NCI-H524 (cell line): ENCODE results near the gene RMP24.
A peak's percentile ranks its signal among the peaks of the same experiment; 100 is the strongest.
"Not testable (repeated sequence)": the region's sequence is repeated elsewhere in the genome, so short reads cannot be mapped to it uniquely, and the experiment has no call there.

Experiments used
- DNase-seq, 2 experiments: peaks; one replicate each; lab custom pipeline; 2025; lab: John Stamatoyannopoulos, UW

RMP24 gene

DNA sequence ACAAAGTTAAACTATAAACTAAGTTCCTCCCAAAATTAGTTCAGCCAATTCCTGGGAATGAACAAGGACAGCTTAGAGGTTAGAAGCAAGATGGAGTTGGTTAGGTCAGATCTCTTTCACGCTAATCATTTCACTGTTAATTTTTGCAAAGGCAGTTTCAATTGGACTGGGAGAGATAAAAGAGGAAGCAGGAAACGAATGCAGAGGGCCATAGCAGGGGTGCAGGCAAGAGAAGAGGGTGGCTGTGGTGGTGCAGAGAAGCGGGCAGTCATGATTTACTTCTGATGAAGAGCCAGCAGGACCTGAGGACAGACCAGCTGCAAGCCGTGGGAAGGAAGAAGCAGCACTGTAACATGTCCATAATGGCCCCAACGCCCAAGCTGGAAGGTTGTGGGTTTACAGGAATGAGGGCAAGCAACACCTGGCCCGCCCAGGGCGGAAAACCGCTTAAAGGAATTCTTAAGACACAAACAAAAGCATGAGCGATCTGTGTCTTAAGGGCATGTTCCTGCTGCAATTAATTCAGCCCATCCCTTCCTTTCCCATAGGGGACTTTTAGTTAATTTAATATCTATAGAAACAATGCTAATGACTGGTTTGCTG is 4.1 kb upstream of the RMP24 start:
- no peak for DNase-seq

DNA sequence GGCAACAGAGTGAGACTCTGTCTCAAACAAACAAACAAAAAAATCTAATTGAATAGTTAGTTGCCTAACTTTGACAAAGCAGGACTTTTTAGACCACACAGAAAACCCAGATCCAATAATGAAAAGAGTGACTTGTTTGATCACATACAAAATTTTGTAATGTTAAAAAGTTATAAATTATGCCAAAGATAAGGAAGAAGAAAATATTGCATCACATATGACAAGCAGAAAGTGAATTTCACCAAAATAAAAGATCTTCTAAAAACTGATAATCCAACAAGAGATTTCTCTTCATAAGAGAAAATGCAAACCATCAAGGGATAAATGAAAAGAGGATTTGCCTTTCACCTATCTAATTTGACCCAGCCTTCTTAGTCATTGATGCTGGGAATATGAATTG is 2.8 kb upstream of the RMP24 start:
- no peak for DNase-seq

DNA sequence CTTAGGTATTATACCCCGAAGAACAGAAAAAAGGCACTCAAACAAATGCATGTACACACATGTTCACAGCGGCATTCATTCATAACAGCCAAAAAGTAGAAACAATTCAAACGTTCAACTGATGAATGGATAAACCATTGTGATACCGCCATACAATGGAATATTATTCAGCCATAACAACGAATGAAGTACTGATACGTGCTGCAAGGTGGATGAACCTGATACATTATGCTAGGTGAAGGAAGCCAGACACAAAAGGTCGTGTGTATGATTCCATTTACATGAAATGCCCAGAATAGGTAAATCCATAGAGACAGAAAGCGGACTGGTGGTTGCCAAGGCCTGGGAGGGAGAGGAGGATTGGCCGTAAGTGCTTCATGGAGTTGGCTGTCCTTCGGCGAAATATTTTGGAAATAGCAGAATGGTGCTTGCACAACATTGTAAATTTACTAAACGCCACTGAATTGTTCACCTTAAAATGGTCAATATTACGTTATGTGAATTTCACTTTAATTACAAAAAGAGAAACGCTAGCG is 750 bp upstream of the RMP24 start:
- peak in 1 of 2 experiments; percentile 33 for DNase-seq

DNA sequence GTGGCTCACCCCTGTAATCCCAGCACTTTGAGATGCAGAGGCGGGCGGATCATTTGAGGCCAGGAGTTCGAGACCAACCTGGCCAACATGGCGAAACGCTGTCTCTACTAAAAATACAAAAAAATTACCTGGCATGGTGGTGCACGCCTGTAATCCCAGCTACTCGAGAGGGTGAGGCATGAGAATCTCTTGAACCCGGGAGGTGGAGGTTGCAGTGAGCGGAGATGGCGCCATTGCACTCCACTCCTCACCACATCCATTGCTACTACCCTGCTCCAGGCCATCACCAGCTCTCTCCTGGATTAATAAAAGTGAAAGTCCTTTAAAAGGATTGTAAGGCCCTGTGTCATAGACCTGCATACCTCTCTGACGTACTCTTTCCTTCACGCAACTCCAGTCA is 1.2 kb downstream of the RMP24 start:
- no peak for DNase-seq

DNA sequence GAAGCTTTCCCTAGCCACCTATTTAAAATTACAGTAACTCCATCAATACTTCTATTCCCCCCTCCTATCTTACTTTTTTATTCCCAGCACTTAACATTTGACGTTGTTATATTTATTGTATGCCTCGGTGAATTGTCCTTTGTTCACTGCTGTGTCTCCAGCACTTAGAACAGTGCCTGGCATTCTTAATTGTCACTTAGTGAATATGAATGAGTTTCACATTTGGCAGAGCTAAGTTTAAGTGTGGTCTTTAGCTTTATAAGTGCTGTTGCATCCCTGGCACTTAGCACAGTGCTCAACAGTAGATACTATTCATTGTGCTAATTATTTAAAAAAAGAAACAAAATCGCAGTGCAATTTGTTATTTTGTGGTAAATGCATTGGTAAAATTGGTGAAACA is 1.7 kb downstream of the RMP24 start:
- DNase-seq = no peak

DNA sequence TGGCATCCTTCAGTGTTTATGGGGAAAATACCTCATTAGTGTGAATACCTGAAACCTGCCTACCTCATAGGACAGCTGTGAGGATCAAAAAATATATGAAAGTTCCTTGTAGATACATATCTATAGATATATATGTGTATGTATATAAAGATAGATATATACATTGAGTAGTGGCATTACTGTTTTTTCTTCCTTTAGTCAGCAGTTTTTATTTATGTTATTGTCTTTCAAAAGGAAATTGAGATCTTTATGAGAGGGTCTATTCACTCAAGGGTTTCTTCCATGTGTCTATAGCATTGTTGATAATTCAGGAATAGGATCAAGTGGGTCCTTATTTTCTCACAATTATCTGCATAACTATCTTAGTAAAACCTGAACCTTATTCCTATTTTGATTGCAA is 6.6 kb downstream of the RMP24 start:
- no peak for DNase-seq

DNA sequence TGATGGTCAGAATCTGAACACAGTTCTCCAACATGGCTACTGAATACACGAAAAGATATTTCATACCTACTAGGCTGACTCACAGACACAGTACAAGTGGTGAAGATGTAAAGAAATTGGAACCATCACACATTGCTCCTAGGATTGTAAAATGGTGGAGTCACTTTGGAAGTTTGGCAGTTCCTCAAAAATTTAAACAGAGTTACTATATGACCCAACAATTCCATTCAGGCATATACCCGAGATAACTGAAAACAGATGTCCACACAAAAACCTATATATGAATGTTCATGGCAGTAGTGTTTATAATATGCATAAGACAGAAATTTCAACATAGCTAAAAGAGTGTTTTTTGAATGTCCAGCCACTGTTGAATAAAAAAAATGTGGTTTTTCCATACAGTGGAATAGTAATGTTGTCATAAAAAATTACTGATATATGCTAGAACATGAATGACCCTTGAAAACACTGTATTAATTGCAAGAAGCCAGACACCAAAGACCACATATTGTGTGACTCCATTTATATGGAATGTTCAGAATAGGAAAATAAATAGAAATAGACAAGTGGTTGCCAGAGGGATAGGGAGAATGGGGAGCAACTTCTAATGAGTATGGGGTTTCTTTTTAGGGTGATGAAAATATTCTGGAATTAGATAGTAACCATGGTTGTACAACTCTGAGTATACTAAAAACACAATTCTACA is 10.1 kb downstream of the RMP24 start:
- DNase-seq = no peak

DNA sequence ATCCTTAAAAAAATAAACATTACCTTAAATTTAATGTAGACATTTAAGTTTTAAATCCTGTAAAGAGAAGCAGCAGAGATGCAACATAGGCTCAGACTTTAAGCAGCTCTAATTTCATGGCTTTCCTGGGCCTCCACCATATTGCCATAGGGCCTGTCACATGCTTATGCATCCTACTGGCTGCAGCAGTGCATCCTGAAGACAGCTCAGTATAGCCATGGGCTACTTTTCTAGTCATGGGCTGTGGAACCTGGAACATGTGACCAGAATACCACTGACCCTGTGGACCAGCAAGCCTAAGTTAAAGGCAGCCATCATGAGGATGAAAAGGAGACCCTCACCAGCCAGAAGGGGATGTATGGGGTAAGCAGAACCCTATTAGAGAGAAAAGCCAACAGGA is 10.7 kb downstream of the RMP24 start:
- no peak for DNase-seq

DNA sequence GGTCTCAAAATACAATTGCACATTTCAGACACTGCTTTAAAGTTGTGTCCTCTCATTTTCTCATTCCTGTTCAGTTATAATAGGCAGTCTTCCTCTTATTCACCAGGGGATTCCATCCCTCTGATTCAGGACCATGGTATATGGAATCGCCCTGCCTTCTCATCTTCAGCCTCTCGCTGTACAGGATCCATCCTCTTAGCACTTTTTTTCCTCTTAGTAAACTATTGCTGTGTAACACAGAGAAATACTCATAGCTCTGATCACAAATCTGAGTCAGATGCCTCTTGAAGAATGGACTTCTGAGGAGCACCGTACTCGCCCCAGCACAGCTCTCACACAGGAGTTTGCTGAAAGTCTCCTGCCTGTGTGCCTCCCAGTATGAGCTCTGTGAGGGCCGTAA is 11.3 kb downstream of the RMP24 start:
- DNase-seq = no peak

DNA sequence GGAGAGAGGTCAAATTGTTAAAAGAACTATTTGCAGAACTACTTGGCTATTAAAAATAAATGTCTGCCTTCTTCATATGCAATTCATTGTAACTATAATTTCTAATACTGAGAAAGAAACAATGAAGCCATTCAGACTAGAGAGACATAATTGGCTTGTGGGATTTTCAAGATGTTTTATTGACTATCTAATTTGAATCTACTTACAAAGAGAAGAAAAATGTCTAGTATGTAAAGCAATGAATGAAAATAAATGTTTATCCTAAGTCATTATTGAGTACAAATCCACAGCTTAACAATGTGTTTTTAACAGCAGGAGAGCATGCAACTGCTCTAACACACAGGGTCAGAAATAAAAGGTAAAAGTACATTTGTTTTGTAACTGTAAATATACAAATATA is 19.2 kb downstream of the RMP24 start:
- DNase-seq = no peak

DNA sequence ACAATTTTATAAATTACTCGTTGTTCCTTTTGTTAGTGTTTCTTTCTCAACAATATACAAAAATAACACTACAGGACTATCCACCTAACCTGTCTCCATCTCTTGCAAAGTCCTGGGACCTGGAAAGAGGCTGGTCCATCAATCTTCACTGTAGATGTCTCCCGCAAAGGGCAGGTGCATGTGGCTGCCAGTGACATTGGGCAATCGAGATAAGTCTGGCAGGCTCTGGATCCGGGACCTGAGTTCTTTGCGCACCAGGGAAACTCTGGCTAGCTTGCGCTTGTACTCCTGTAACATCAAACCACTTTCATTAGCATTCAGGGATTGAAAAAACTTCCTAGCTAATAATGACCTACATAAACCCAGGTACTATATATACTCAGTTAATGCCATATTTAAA is 20.5 kb downstream of the RMP24 start:
- DNase-seq = no peak

DNA sequence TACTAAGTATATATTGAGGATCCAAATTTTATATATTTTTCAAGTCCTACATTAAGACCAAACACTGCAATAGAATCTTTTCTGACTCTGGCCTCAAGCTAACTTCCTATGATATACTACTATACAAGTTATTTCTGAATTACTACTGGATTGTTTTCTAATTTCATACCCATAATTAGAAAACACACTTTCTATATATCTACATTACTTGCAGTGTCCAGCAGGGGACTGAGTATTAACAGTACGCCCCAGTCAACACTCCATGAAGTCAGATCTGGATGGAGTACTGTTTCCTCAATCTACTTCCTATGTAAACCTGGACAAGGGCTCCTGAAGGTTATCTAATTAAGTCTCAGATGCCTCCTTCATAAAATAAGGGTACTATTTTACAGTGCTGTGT is 26.5 kb downstream of the RMP24 start:
- DNase-seq = no peak

DNA sequence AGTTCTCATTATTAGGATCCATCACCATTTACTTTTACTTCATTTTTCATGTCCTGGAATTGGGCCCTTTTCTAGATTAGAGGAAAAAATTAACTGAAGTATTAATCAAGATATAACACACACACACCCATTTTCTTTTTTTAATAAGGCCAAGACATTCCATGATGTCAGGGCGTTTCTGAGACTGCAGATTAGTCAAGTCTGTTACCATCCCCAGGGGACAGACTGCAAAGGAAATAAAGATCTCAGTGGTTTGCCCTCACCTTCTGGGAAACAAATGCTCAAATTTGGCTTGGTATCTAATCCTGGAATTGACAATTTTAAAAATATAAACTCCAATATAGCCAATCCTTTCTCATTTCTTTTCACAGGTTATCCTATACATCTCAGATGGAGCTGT is 27.4 kb downstream of the RMP24 start:
- no peak for DNase-seq

DNA sequence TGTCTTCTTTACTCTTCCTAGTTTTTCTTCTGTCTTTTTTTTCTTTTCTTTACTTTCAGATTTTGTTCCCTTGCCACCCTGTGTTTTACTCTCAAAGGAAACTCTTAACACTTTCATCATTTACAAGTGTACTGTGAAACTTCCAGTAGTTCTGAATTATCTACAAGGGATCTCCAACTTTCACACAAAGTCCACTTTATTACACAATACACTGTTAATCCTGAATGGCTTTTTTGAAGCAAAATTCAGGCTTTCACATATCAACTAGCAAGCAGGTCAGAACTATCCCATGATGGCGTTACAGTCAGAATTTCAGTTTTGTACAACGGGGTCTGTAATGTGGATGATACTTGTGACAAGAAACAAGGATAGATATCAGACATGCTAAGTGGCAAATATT is 34.5 kb downstream of the RMP24 start:
- no peak for DNase-seq

DNA sequence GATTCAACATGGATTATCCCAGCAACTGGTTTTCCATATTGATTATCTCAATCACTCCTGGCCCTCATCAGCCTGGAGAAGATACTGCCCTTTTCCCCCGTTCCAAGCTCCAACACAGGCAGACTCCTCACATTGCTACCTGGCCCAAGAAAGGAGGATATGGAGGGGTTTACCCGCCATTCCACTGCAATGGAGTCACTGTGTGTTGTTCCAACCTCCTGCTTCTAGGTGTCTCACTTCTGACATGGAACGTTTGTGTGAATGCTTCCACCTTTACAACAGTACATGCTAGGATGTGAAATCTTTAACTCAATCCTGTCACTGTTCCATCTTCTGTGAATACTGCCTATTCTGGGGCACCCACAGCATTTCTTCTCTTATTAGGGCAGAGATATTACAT is 36.7 kb downstream of the RMP24 start:
- no peak for DNase-seq

DNA sequence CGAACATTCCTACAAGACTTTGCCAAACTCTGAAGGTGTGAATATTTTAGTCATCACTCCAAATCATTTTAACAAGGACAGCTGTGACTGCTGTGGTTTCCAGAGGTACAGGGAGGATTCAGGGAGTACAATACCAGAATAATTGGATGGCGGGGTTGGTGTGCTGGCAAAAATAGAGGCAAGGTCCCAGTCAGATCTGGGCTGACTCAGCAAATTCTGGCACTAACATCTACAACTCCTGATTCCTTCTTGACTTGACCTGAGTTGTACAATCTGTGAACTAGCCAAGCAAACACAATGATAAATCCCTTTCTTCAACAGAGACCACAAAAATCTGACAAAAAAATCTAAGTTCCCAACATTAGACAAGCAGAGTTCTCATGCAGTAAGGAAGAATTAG is 40.4 kb downstream of the RMP24 start:
- no peak for DNase-seq

DNA sequence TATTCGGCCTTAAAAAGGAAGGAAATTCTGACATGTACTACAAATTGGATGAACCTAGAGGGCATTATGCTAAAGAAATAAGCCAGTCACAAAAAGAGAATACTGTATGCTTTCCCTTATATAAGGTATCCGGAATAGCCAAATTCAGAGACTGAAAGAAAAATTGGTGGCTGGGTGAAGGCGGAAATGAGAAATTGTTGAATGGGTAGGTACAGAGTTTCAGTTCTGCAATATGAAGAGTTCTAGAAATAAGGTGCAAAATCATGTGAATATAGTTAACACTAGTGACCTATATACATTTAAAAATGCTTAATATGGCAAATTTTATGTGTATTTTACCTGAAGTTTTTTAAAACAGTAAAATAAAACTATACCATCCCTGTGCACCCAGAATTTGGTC is 43.1 kb downstream of the RMP24 start:
- DNase-seq = no peak

DNA sequence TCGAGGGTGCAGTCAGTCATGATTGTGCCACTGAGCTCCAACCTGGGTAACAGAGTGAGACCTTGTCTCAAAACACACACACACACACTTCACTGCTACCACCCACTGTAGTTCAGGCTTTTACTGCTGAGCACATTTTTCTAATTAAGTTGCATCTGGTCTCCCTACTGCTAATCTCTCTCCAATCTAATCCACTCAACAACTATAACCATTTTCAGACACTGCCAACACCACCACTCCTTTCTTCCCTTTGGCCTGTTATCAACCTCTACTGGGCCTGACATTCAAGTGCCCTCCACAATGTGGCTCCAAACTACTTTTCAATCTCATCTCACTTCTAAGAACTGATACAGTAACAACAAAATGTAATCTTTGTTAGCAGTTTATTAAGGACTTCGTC is 44.8 kb downstream of the RMP24 start:
- peak; percentile 47 to 74 for DNase-seq

DNA sequence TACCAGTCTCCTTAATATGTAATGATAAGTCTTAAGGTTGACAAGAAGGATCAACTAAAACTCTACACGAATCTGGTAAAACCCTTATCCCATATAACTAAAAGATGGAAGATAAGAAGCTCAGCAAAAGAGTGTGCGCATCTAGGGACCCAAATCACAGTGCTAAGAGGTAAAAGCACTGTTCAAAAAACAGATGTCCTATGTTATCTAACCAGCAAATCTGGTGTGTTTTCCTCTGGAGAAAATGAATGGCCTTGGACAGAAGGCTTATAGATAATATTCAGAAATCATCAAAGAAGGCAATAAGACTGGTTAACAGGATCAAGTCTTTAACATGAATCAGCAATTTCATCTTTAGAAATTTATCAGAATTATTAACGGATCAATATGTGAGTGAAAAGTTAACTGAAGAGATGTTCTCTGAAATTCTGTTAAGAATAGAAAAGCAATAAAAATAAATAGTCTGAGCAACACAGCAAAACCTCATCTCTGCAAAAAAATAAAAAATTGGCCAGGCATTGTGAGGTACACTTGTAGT is 47.8 kb downstream of the RMP24 start:
- no peak for DNase-seq

DNA sequence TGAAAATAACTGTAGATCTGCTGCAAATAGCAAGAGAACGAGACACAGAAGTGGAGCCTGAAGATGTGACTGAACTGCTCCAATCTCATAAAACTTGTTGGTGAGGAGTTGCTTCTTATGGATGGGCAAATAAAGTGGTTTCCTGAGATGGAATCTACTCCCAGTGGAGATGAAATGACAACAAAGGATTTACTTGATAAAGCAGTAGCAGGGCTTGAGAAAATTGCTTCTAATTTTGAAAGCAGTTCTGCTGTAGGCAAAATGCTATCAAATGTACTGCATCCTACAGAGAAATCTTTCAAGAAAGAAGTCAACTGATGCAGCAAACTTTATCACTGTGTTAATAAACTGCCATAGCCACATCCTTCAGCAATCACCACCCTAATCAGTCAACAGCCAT is 50.9 kb downstream of the RMP24 start:
- DNase-seq = no peak

DNA sequence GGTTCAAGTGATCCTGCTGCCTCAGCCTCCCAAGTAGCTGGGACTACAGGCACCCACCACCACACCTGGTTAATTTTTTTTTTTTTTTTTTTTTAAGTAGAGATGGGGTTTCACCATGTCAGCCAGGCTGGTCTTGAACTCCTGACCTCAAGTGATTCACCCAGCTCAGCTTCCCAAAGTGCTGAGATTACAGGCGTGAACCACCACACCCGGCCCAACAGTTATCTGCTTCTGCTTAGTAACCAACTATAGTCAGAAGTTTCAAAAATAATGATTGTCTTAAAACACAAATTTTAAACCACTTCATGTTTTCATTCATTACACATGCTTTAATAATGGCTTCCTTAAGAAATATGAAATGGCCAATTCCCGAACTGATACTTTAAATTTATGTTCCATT is 51.8 kb downstream of the RMP24 start:
- not testable (repeated sequence) for DNase-seq

DNA sequence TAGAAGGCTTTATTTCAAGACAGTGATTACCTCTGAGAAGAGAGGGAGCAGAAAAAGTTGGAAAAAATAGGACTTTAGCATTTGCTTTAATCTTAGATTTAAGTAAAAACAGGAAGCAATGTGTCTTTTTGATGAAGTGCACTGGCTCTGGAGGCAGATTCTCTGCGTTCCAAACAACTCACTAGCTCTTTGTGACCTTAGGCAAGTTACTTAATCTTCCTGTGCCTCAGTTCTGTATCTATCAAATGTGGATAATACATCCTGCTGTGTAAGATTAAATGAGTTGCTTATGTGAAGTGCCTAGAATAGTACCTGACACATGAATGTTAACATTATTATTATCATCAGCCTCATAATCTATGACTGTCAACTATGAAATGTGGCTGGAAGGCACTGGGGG is 52.5 kb downstream of the RMP24 start:
- DNase-seq = no peak

DNA sequence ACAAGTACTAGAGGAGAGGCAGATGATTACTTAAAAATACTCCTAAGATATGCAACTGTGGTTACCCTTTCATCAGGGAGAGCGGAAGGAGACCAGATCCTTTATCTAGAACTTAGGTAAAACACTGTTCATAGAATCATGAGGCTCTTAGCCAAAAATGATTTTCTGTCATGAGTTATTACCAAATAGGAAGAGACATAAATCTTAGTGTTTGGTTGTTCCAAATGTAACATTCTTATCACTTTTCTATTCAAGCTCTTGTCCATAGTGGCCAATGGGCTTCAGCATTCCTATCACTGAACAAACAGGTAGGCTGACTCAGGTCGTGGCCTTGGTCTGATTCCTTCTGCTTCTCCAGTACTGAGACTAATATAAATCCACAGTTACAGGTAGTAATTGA is 56.4 kb downstream of the RMP24 start:
- DNase-seq = no peak
